G401 (cell line): ENCODE results near the gene APOBEC3H. TPM values are rescaled to one million over a fixed set of nuclear protein-coding genes. Genes with fewer than 3 reads are reported as not detected.

ENCODE experiments used
- DNase-seq: peaks from one replicate; pipeline ENCODE4 v3.0.0-alpha.2; 2015; ENCODE audit warnings: low spot score
- in situ Hi-C: cut with HindIII; loops from 2 replicates; pipeline ENCODE4 v1.10.0; 2016; ENCODE audit warnings: low sequenced_read_pairs, mixed read lengths
- total RNA-seq: library from RNA; depleted of rRNA; stranded (reverse); fragments of >200 nt; shearing (Covaris generic); gene quantifications from 2 replicates; pipeline ENCODE4 v1.2.3, GENCODE V29; 2014

APOBEC3H gene
- total RNA-seq, 1 experiment from 2014 or later = 2.1 TPM

DNA sequence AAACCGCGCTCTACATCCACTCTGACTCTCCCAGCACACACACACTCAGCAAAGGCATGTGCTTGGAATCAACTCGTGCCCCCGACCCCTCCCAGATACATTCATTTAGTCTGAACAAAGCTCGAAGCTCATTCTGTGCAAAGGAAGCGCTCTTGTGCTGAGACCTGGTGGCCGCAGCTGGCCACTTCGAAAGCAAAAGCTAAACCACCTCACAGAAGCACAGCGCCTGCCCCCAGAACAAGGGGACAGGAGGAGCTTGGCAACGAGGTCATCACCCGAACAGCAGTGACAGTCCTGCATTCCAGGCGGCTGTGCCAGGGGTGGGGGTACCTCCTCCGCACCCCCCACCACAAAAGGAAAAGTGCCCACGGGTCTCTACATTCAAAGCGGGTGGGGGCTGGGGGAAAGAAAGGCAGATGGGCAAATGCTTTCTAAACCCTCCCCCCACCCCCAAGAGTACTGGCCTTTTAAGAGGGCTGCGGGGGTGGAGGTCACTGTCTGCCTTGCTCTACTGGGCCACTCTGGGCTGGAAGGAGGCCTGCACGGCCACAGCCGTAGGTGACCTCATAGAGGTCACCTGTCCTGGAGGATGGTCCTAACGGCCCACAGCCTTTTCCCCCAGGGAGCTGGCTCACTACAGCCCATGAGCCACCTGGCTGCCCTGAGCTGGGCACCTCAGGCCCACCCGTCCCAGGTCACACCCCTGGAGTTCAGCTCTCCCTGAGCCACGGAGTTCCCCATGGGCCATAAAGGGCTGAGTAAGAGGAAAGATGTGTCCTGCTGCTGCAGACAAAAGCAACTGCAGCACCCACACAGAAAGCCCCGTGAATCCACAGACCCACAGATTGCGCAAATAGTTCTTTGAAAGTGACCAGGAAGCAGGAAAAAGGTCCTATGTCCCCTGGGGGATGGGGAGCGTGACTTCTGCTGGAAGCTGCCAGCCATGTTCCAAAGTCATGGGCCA, 34.1 kb downstream of the APOBEC3H start:
- DNase-seq = no peak
- in situ Hi-C loops = no loop called here

DNA sequence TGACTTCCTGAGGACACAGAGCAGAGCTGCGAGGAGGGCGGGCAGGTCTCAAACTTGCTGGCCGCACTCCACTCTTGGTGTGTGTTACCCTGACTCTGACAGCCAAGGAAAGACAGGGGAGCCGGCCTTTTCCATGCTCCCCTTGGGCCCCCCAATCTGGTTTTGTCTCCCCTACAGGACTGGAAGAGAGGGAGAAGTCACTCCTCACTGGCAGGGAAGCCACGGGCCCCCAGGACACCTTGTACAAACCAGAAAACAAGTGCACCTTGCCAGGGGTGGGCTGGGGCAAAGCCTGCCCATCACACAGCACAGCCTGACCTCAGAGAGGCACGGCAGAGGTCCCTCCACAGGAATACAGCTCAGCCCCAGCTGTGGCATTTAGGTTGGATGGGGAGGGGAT, 35.2 kb downstream of the APOBEC3H start:
- no peak for DNase-seq
- in situ Hi-C loops = no loop called here

GRCh38 chr22:39132871-39133524, 36.0 kb downstream of the APOBEC3H start:
- DNase-seq = no peak
- in situ Hi-C loops = no loop called here

DNA sequence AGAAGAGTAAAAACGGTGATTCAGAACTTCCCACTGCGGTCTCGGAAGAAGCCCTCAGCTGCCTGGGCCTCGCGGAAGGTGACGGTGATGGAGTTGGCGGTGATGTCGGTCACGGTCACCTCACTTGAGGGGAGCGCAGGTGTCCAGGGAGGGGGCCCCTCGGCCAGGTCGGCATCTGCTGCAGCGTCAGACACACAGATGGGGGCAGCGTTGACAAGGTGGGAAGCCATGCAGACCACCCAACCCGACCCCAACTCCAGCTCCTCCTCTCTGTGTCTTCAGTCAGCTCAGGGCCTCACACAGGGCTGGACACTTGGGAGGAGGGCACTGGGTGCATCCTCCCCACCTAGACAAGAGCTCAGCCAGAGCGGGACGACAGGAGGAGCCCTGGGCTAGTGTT, 36.8 kb downstream of the APOBEC3H start:
- in situ Hi-C loops = no loop called here
- DNase-seq = no peak

- no peak for DNase-seq
- in situ Hi-C loops = no loop called here
Measured at GRCh38 chr22:39134366-39135091, 37.5 kb downstream of the APOBEC3H start.

GRCh38 chr22:39135092-39135896, 38.2 kb downstream of the APOBEC3H start:
- peak; percentile 37 for DNase-seq
- in situ Hi-C loops = no loop called here

DNA sequence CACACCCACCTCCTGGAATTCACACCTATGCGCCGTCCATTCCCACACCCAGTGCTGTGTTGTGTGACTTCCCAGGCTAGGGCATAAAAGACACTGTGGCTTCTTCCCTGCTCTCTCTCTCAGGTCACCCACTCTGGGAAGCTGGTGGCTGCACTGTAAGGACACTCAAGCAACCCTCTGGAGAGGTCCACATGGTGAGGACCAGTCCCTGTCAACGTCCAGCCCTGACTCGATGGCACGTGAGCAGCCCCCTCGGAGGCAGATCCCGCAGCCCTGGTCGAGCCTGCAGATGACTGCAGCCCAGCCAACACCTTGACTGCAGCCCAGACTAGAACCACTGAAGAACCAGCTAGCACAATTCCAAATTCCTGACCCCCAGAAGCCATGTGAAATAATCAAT, 39.3 kb downstream of the APOBEC3H start:
- DNase-seq = no peak
- in situ Hi-C loops = no loop called here

GRCh38 chr22:39138357-39138997, 41.4 kb downstream of the APOBEC3H start:
- no peak for DNase-seq
- in situ Hi-C loops = no loop called here

GRCh38 chr22:39139933-39140332, 42.9 kb downstream of the APOBEC3H start:
- in situ Hi-C loops = no loop called here

DNA sequence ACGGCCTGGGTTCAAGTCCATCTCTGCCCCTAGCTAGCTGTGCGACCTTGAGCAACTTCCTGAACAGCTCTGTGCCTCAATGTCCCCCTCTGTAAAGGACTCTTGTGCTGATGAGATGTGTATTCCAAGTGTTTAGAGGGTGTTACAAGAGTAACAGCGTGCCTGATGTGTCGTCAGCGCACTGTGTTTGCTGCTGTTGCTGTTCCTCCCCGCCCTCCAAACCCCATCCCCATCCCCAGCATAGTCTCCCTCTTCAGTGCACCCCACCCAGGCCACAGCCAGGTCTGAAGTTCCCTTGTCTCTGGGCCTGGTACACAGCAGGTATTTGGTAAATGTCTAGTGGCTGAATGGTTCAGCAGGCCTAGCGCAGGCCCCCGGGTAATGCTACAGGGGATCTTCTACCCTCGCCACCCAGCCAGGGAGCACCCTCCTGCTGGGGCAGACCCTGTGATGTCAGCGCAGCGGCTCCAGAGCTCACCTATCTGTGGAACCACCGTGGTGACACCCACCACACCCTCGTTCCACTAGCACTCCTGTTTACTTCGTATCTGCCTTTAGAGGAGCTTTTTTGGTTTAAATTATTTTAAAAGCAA, 45.1 kb downstream of the APOBEC3H start:
- in situ Hi-C loops = no loop called here
- no peak for DNase-seq

More at GRCh38 chr22:39139933-39140332, 42.9 kb downstream of the APOBEC3H start:
- DNase-seq = no peak

DNA sequence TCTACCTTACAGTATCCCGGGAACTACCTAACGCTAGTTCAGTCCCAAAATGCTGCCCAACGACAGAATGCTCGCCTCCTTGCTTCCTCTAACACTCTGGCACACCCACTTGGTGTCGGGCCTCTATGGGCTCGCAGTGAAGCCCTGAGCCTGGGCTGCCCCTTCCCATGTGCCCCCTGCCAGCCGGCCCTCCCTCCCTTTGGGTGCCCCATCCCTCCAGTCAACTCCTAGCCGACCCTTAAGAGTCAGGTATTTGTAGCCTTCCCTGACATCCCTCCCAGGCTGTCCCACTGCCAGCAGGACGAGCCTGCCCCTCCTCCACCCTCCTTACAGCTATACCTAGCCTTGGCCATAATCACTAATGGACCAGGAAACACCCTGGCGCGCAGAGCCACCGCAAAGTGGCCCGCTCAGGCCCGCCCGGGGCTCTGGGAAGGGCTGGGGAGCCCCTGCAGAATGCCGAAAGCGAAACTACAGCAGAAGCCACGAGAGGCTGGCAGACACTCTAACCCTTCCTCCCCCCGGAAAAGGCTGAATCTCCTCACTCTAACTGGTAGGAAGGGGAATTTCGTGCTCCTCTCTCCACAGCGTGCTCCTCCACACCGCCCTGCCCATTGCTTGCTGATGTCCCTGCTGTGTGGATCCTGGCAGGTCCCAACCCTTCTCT, 47.2 kb downstream of the APOBEC3H start:
- in situ Hi-C loops = no loop called here

GRCh38 chr22:39146256-39147101, 49.4 kb downstream of the APOBEC3H start:
- DNase-seq = no peak
- in situ Hi-C loops = no loop called here

More for the DNA sequence above, 47.2 kb downstream of the APOBEC3H start:
- DNase-seq = peak; percentile 39

DNA sequence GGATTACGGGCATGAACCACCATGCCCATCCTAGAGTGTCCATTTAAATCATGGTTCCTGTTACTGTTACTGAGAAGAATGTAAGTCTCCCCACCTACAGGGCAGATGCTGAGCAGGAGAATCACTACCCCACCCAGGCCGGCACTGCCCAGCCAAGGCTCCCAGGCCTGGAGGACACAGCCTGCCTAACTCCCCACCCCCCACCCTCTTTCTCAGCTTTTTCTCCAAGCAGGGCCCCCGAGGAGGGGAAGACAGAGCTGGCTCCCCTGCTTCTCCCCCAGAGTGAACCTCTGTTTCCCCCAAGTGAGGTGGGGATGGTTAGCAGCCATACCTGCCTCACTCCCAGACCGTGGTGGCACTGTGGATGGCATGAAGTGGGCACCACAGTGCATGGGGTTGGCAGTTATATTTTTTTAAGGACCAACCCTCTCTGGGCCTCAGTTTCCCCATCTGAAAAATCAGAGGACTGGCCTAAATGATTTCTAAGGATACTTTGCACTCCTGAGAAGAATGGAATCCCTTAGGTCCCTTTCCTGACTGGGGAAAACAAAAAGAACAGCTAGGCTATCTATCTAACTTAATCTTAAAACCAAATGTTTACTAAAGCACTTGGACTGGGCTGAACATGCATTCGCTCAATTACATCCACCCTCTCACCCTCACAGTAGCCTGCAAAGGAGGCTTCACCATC, 50.4 kb downstream of the APOBEC3H start:
- DNase-seq = no peak
- in situ Hi-C loops = no loop called here

DNA sequence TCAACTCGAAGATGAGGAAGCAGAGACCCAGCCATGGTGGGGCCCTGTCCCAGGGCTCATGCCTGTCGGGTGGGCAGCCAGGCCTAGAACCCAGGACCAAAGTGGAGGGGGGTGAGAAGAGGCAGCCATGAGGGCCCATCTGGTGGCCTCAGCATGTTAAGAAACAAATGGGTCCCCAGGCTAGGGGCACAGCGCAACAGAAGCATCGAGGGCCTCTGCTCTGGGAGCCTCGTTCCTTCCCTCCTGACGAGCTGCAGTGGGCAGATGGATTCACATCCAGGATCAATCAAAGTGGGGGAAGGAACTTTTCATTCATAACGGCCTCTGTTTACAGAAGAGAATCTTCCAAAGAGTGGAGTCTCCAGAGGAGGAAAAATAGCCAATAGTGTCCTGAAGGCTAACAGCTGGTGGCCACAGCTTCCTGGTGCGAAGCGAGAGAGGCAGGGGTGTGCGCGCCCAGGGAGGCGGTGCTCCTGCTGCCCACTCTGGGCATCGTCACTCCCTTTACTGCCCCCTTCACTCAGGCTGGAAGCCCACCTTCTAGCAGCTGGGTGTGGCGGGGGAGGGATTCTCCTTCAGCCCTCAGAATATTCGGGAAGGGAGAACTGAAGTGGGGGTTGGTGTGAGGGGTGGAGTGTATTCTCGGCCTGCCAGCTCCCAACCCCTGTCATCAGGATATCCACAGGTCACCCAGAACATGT, 51.1 kb downstream of the APOBEC3H start:
- in situ Hi-C loops = no loop called here

GRCh38 chr22:39148727-39149535, 51.9 kb downstream of the APOBEC3H start:
- in situ Hi-C loops = no loop called here
- peak; percentile 44 for DNase-seq

More for the DNA sequence above, 51.1 kb downstream of the APOBEC3H start:
- DNase-seq = no peak
